ENCODE results near the gene HDDC2.

HDDC2 gene

DNA sequence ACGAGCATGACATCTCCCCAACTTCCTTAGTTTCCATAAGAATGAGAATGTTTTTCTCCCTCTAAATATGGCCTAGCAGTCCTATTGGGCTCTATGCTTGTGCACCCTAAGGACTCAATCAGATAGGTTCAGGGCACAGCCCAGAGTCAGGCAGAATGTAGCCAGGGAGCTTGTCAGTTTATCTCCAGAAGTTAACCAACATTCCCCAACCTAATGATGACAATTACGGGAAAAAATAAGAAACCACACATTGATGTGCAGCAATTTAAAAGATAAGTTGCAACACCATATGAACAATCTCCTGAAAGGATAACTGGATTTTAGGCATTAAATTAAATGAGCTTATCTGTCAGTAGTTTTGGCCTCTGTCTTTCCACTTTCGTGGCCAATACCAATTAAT, 71.1 kb downstream of the HDDC2 start:
- H3K27ac ChIP-seq (ENCODE audit: poor library complexity, severe bottlenecking): no peak overlapping the region
- ATAC-seq (ENCODE audit: low read depth) (no peak), DNase-seq (ENCODE audit: low spot score) (no peak)
- no peaks in the 10 kb centered on the region for H3K9me3 ChIP-seq (ENCODE audit: severe bottlenecking)
- TF ChIP-seq, protein P1, sequence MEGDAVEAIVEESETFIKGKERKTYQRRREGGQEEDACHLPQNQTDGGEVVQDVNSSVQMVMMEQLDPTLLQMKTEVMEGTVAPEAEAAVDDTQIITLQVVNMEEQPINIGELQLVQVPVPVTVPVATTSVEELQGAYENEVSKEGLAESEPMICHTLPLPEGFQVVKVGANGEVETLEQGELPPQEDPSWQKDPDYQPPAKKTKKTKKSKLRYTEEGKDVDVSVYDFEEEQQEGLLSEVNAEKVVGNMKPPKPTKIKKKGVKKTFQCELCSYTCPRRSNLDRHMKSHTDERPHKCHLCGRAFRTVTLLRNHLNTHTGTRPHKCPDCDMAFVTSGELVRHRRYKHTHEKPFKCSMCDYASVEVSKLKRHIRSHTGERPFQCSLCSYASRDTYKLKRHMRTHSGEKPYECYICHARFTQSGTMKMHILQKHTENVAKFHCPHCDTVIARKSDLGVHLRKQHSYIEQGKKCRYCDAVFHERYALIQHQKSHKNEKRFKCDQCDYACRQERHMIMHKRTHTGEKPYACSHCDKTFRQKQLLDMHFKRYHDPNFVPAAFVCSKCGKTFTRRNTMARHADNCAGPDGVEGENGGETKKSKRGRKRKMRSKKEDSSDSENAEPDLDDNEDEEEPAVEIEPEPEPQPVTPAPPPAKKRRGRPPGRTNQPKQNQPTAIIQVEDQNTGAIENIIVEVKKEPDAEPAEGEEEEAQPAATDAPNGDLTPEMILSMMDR (IDR thresholded peaks at IDR 0.05; ENCODE audit: poor library complexity, severe bottlenecking): no peak
- H3K27me3 ChIP-seq (ENCODE audit: insufficient read depth, poor library complexity, severe bottlenecking): no peaks in the 10 kb centered on the region
- H3K4me3 ChIP-seq (ENCODE audit: severe bottlenecking): no peak overlapping the region
- peaks cover 9% of the 10 kb centered on the region for H3K4me1 ChIP-seq (ENCODE audit: insufficient read depth, poor library complexity, severe bottlenecking)
- H3K36me3 ChIP-seq (ENCODE audit: low read depth): peaks cover 4% of the 10 kb centered on the region; the same call in 1 of the 2 replicates

DNA sequence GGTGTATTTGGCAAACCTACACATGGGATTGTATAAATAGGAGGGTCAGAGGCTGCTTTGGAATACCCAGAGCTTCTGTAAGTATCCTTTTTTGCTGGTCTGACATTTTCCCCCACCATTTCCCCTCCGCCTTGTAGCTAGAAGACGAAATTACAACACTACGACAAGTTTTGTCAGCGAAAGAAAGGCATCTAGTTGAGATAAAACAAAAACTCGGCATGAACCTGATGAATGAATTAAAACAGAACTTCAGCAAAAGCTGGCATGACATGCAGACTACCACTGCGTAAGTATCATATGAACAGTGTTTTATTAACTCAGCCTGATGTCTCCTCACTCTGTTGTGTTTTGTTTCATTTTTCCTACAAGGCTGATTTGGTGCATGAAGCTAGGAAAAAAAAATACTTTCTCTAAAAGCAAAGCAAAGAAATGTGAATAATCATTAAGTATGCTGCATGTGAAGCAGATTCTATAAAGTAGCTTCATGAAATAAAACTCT, 72.7 kb downstream of the HDDC2 start:
- Histone ChIP-seq H3K4me1 (ENCODE audit: insufficient read depth, poor library complexity, severe bottlenecking) (peaks cover 9% of the 10 kb centered on the region), H3K9me3 (ENCODE audit: severe bottlenecking) (no peaks in the 10 kb centered on the region), H3K27ac (ENCODE audit: poor library complexity, severe bottlenecking) (no peak overlapping the region), H3K4me3 (ENCODE audit: severe bottlenecking) (no peak overlapping the region), H3K27me3 (ENCODE audit: insufficient read depth, poor library complexity, severe bottlenecking) (no peaks in the 10 kb centered on the region), H3K36me3 (ENCODE audit: low read depth) (peaks cover 4% of the 10 kb centered on the region; the same call in 1 of the 2 replicates)
- TF ChIP-seq, protein P1 (IDR thresholded peaks at IDR 0.05; ENCODE audit: poor library complexity, severe bottlenecking): no peak
- no peak for DNase-seq (ENCODE audit: low spot score)
- ATAC-seq (ENCODE audit: low read depth): no peak

DNA sequence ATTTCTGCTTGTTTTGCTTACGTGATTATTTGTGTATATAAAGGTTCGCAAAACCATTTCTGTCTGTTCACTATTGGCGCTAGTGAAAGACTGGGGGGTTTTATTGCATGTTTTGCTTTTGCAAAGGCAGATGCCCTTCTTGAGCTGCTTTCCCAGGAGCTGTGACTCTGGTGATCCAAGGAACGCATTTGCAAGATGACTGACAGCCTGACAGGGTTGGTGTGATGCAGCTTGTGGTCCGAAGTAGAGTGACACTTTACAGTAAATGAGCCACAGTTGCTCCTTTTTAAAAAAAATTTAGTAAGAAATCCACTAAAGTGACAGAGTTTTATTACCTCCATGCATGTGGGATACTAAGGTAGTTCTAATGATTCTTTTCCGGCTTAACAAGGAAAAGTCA, 74.5 kb downstream of the HDDC2 start:
- Histone ChIP-seq H3K27me3 (ENCODE audit: insufficient read depth, poor library complexity, severe bottlenecking) (no peaks in the 10 kb centered on the region), H3K9me3 (ENCODE audit: severe bottlenecking) (no peaks in the 10 kb centered on the region), H3K4me1 (ENCODE audit: insufficient read depth, poor library complexity, severe bottlenecking) (no peaks in the 10 kb centered on the region), H3K27ac (ENCODE audit: poor library complexity, severe bottlenecking) (no peak overlapping the region), H3K4me3 (ENCODE audit: severe bottlenecking) (no peak overlapping the region), H3K36me3 (ENCODE audit: low read depth) (no peaks in the 10 kb centered on the region)
- DNase-seq (ENCODE audit: low spot score) (no peak), ATAC-seq (ENCODE audit: low read depth) (no peak)
- TF ChIP-seq, protein P1 (IDR thresholded peaks at IDR 0.05; ENCODE audit: poor library complexity, severe bottlenecking): no peak
